GM21360 (cell line): ENCODE data around the gene ITPKA.
"Not testable (repeated sequence)": the region's sequence is repeated elsewhere in the genome, so short reads cannot be mapped to it uniquely, and the experiment has no call there.

Experiments used
- ATAC-seq: cut with Tn5 transposase; IDR thresholded peaks from one replicate; pipeline ENCODE4 v1.9.1; 2021; ENCODE audit warnings: mild to moderate bottlenecking, moderate library complexity; ENCODE audit not compliant: unreplicated experiment

Gene ITPKA

DNA sequence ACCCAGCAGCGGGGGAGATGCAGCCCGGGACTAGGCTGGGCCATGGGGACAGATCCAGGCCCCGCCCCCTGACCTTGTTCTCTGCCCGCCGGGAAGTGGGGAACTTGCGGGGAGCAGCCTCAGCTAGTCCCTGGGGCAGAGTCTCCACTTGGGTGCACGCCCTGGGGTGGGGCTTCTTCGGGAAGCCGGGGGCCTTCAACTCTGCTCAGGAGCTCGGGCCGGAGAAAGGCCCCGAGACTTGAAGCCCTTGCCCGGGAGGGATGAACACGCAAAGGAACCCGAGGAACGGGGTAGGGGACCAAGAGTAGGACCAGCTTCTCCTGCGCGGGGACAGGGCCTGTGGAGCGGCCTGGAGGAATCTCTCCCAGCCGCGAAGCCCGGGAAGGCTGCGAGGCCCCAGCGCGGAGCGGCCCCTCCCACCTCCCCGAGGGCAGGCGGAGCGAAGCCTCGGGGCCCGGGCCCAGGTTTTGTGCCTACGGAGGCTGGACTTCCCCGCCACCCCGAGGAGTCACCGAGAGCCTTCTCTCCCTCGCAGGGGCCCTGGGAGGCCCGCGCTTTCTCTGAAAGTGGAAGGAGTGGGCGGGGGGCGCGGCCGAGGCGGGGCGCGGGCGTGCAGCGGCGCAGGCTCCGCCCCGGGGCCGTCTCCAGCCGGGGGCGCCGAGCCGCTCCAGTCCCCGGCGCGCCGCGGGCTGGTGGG is at the start of gene ITPKA:
ITPKA (plus strand) TSS at position 670 of the 697 bp plus-strand sequence. CDS start 54 bp downstream, outside the sequence.
- ATAC-seq: peak; percentile 65

DNA sequence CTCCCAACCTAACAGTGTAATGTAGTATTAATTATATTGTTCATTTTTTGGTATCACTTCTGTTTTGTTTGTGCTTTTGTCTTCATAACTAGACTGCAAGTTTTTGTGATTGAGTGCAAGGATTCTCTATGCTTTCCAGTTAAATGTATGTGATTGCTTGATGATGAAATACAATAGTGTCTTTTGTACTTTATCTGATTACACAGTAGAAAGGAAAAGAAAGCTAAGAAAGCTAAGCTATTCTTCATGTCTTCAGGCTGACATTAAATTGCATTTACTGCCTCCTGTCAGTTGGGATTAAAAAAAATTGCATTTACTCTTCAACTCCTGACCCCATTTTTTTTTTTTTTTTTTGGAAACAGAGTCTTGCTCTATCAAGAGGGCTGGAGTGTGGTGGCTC is 48.3 kb upstream of the ITPKA start:
- ATAC-seq: no peak

DNA sequence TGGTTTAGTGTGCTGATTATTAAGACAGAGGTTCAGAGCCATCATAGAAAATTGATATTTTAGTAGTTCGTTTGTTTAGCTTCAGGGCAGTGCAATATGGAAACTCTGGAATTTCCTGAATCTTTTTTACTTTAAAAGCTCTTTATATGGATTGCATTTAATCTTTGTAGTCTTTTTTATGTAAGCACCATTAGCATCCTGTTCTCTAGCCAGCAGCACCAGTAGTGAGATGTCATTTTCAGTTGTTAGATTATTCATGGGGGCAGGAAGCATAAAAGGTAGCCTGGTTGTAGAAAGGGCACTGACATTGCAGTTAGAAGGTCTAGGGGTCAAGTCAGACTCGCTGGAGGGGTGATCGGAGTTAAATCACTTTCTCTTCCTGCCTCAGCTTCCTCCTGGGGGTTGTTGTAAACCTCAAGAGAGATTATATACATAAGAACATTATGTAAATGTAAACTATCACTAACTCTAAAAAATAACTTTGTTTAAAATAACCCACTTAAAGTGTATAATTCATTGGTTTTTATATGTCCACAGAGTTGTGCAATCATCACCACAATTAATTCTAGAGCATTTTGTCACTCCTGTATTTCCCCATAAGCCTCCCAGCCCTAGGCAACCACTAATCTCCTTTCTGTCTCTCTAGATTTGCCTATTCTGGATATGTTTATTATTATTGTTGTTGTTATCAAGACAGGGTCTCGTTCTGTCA is 31.4 kb upstream of the ITPKA start:
- no peak for ATAC-seq

DNA sequence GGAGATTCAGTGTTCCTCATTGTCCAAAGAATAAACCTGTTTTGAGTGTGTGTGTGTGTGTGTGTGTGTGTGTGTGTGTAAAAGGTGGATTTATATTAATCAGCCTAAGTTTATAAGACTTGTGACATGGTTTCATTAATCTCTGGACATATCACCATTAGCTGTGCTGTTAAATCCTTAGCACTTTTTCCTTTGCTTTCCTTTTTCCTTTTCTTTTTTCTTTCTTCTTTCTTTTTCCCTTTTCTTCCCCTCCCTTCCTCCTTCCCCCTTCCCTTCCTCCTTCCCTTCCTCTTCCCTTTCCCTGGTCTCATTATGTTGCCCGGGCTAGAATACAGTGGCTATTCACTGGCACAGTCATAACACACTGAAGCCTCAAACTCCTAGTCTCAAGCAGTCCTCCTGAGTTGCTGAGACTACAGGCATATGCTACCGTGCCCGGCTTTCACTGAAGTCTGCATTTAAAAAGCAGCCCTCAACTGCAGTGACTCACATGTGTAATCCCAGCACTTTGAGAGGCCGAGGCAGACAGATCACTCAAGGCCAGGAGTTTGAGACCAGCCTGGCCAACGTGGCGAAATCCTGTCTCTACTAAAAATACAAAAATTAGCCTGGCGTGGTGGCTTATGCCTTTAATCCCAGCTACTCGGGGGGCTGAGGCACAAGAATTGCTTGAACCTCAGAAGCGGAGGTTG is 28.6 kb upstream of the ITPKA start:
- no peak for ATAC-seq

DNA sequence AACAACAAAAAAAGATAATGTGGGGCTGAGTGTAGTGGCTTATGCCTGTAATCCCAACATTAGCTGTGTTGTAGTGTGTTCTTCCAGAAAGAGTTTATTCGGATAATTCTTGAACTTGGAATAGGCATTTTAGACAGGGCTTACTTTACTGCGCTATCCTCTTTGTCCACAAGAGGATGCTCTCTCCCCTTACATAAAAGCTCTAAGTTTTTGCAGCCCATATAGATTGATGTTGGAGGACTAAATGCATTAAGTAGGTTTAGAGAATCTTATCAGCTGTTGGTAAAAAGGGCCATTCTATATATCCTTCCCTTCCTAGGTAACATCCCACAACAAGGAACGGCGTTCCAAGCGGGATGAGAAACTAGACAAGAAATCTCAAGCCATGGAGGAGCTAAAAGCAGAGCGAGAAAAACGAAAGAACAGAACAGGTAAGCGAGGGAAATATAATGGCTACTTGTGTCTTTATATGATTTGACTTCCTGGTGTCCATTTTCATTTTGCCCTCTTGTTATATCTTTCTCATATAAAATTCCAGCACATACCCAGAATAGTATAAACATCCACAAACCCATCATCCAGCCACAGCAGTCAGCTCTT is 27.8 kb upstream of the ITPKA start:
- ATAC-seq: no peak

DNA sequence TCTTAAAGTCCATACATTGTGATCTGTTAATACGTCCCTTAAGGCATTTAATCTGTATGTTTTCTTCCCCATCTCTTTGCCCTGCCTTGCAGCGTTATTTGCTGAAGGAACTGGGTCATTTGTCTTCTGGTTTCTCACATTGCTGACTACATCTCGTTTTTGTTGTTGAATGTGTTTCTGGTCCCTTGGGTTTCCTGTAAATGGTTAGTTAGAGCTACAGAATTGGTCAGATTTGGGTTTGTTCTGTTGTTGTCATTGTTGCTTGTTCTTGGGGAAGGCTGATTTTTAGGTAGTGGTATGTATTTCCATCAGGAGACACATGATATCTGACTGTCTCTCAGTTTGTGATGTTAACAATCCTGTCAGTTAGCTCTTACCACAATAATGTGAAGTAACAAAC is 27.0 kb upstream of the ITPKA start:
- no peak for ATAC-seq

DNA sequence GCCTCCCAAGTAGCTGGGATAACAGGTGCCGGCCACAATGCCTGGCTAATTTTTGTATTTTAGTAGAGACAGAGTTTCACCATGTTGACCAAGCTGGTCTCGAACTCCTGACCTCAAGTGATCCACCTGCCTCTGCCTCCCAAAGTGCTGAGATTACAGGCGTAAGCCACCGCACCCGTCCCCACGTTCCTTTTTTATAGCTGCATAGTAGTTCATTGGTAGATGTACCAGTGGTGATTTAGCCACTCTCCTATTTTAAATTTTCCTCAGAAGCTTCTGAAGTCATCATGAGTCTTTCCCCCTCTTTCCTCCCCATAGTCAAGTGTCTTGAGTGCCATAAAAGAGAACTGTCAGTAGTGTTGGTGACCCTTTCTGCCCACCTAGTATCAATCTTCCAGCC is 24.0 kb upstream of the ITPKA start:
- ATAC-seq: not testable (repeated sequence)

DNA sequence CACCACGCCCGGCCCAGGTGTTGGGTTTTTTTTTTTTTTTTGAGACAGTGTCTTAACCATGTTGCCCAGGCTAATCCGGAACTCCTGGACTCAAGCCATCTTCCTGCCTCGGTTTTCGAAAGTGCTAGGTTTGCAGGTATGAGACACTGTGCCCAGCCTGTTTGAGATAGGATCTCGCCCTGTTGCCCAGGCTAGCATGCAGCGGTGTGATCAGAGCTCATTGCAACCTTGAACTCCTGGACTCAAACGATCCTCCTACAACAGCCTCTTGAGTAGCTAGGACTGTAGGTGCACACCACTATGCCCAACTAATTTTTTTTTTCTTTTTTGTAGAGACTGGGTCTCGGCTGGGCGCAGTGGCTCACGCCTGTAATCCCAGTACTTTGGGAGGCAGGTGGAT is 20.3 kb upstream of the ITPKA start:
- ATAC-seq: no peak

DNA sequence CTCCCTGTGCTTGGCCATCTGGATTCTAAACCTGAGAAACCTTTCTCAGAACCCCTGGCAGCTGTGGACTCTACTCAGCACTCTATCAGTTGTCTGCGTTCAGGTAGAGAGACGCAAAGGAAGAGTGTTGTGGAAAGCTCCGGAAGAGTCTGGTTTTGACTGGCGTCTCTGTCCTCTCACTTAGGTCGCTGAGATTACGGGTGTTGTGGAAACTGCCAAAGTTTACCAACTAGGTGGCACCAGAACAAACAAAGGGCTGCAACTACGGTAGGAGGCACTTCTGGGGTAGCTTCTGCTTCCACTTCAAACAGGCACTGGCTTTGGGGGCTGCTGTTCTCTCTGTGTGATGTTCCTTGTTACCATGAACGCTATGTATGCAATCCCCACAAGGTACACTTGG is 19.2 kb upstream of the ITPKA start:
- ATAC-seq: no peak

DNA sequence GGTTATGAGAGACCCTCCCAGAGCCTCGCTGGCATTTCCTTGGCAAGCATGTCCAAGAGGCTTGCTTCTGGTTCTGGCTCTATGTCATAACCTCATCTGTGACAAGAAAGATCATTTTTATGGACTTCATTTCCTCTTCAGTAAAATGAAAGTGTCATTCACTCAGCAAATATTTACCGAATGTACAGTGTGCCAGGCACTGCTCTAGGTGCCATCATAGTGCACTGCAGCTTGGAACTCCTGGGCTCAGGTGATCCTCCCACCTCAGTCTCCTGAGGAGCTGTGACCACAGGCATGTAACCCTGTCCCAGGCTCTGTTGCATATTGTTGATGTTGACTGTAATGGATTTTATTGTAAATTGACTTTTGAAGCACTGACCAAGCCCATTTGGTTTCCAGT is 18.7 kb upstream of the ITPKA start:
- ATAC-seq: no peak

DNA sequence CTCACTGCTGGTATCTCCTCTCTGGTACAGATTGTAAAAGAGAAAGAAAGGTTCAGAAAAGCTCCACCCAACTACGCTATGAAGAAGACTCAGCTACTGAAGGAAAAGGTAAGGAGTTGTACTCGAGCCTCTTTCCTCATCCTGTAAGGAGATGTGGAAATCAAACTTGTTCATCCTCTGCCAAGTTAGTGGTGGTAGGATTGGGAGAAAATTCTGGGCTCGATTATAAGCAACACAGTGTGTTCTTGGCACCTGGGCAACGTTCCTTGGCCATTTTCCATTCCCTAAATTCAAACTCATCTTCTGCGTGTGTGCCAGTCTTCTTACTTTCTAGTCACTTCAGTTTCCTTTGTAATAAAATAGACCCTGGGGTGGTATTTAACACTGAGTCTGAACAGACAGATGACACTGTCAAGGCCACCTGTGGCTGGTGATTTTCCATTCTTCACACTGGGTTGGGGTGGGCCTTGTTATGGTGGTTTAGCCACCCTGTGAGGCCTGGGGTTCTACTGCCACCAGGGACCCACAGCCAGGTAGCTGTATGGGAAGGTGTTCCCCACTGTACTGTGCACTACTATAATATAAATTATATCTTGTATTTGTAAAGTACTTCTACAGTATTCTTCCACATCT is 17.1 kb upstream of the ITPKA start:
- no peak for ATAC-seq

DNA sequence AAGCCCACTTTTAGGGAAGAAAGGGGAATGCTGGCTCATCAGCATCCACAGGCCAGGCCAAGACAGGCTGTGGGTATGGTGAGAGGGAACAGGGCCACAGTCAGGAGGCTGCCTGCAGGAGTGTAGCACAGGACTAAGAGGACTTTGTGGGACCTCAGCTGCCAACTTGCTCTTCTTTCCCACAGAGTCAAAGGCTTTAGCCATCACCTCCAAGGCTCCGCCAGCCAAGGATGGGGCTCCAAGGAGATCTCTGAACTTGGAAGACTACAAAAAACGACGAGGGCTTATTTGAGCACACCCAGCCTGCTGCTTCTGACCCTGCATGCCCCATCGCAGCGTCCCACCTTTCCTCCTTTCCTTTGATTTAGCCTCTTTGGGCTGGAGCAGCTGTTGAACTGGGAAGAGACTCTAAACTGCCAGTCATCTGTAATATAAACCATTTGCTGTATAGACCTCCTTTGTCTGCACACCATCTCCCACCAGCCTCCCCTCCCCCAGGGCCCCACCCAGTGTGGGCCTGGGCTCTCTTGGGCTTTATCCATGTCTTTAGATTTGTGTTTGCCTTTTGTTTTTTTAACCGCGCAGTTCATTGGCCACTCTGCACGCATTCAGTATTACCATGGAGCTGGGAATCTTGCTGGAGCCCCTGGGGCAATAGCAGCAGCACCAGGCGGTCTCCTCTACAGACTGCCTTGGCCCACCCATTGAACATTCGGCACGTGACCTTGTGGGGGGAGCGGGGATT is 13.1 kb upstream of the ITPKA start:
- no peak for ATAC-seq

DNA sequence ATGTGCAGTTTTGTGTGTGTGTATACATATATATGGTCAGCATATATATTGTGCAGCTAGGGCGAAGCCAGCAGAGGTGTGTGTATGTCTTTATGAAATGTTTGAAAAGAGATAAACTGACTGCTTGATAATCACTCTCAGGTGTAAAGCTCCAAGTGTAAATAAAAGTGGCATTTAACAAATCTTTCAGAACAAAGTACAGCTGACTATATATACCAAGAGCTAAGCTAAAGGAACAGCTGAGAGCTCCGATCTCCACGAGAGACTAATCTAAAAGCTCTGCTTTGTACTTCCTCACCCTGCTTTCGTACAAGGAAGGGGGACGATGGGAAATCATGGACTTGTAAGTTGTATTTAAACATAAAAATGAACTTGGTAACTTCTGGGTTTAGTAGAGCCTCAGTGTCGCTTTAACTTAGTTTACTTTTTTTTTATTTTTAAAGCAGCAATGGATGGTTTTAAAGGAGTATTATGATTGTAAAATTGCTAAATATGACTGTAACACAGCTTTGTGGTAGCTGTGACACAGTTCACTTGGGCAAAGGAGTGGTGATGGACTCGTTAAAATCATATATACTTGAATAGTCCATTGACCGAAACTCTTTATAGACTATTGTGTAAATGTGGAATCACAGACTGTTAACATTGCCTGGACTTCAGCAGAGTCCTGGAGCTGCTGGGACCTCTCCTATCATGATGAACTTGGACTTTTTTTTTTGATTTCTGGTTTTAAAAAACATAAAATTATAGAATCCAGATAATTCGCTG is 11.4 kb upstream of the ITPKA start:
- no peak for ATAC-seq

DNA sequence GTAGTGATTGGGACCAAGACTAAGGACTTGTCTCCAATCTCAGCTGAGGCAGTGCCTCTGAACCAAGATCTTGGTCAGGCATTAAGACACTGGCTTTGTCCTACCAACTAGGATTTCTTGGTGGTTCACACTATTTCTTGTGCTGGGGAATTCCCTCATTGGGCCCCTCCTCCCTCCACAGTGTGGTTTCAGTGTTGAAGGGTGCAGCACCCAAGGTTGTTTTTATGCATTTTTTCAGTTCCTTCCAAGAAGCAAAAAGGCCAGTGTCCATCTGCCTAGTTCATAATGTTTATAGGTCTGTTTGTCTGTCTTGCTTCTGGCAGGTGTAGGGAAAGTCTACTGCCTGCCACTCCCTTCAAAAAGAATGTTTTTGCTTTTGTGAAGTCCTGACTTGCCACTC is 10.6 kb upstream of the ITPKA start:
- ATAC-seq: no peak

DNA sequence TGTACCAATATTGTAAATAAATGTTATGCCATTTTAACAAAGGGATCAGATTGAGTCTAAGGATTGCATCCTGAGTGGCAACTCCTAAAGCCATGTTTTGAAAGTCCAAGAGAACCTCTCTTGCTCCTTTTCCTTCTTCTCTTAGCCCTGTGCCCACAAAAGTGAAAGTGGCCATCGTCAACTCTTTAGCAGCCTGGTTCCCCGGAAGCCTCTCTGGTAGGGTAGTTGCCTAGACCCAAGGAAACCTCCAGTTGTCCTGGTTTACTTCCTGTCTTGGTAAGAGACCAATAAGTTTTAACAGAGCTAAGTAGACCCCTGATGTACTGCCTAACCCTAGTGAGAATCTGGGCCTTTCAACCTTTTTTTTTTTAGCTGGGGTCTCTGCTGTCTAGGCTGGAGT is 10.2 kb upstream of the ITPKA start:
- ATAC-seq: no peak

DNA sequence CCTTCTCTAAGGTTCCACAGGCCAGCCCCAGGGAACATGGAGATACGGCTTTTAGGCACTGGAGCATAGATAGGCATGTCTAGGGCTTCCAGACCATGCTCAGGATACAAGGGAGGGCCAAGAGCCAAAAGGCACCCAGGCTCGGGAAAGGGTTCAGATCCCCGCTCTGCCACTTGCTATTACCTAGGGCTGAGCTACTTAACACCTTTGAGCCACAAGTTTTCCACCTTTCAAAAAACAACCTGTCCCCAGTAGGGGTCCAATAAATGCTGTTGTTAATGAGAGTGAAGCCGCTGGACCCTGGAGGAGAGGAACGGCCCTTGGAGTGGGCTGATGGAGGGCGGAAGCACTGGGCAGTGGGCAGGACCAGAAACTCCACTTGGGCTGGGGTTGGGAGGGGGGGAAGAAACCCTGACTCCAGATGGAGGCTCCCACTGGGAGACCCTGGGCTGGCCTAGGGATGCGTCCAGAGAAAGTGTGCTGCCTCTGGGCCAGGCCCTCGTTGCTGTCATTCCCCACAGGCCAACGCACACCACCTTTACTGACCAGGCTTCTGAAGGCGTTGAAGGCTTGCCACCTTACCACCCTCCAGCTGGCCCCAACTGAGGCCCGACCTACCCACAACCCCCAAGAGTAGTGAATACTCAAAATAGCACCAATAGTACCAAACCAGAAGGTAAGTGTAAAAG is 8.6 kb upstream of the ITPKA start:
- ATAC-seq: no peak

DNA sequence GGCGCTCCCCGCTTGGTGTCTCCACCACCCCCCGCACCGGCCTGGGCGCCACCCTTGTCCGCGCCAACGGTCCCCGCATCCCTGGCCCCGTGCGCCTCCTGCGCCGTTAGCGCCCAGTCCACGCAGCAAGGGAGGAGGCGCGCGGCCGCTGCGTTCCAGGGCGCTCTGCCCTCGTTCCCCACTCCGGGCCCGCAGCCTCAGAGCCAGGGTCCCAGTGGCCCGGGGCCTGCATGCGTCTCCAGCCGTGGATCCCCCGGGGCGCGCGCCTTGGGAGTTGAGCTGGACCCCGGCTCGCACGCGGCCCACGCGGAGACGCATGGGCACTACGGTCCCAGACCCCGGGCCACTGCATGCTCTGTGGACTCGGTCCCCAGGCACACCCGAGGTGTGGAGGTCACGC is 7.4 kb upstream of the ITPKA start:
- no peak for ATAC-seq

DNA sequence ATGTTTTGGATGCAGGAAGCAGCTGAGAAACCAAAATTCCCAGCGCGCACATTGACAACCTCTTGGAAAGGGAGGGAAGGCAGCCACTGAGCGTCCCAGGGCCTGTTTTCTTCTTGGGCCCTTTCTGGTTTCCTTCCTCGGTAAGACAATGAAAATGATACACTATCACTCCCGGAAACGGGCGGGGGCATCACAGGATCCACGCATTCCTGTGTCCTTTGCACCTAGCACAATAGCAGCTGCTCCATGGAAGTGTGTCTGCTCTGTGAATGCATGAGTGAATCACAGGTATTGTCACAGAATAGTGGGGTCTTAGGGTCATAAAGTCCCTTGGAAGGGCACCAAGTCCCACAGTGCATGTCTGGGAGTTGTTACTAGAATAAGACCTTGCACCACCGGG is 6.3 kb upstream of the ITPKA start:
- ATAC-seq: no peak

DNA sequence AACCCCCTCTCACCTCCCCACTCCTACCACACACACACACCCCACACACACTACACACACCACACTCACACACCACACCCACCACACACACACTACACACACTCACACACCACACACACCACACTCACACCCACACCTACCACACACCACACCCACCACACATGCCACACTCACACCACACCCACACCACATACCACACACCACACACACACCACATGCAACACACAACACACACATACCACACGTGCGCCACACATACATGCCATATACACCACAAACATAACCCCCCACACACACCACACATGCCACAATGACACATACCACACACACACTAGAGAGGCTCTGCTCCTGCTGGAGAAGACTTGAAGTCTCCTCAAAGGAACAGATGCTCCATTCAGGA is 5.9 kb upstream of the ITPKA start:
- ATAC-seq: no peak
